OCI-M2 (cell line): ENCODE results near the gene OR52E4.

Experiments used
- DNase-seq: peaks from one replicate; lab custom pipeline; 2025; ENCODE audit not compliant: unreplicated experiment; lab: John Stamatoyannopoulos, UW

OR52E4 gene

GRCh38 chr11:5880329-5880728 lies at the start of gene OR52E4:
Gene OR52E4, plus strand, starts transcription at chr11:5880629. Its CDS starts 3,664 bp downstream, at chr11:5884293.
- DNase-seq: no peak

GRCh38 chr11:5831196-5831829 lies 49.1 kb upstream of the OR52E4 start:
- no peak for DNase-seq

- no peak for DNase-seq
These were observed 47.0 kb upstream of the OR52E4 start for GRCh38 chr11:5833446-5833845.

GRCh38 chr11:5837695-5838094 lies 42.7 kb upstream of the OR52E4 start:
- no peak for DNase-seq

GRCh38 chr11:5841797-5842196 lies 38.6 kb upstream of the OR52E4 start, which contains the start of gene OR52E6:
Gene OR52E6, minus strand, starts transcription at chr11:5841897. Its CDS starts 0 bp downstream, at chr11:5841897.
- no peak for DNase-seq

GRCh38 chr11:5846701-5847100 lies 33.7 kb upstream of the OR52E4 start:
- DNase-seq: no peak

- no peak for DNase-seq
These were observed 32.7 kb upstream of the OR52E4 start for GRCh38 chr11:5847711-5848110.

- no peak for DNase-seq
These were observed 29.4 kb upstream of the OR52E4 start for GRCh38 chr11:5851002-5851401.

- DNase-seq: no peak
These were observed 22.8 kb upstream of the OR52E4 start, which contains the start of gene OR52E8 for GRCh38 chr11:5857590-5857989. Gene OR52E8, minus strand, starts transcription at chr11:5857690. Its CDS starts 0 bp downstream, at chr11:5857690.

- DNase-seq: no peak
These were observed 14.6 kb upstream of the OR52E4 start for GRCh38 chr11:5865826-5866225.

- no peak for DNase-seq
These were observed 1.9 kb upstream of the OR52E4 start for GRCh38 chr11:5878564-5878963.

GRCh38 chr11:5881756-5882155 lies 1.3 kb downstream of the OR52E4 start:
- no peak for DNase-seq

GRCh38 chr11:5887172-5887571 lies 6.7 kb downstream of the OR52E4 start:
- DNase-seq: no peak

GRCh38 chr11:5887661-5888060 lies 7.2 kb downstream of the OR52E4 start:
- DNase-seq: no peak

- no peak for DNase-seq
These were observed 10.9 kb downstream of the OR52E4 start for GRCh38 chr11:5891216-5891800.

- DNase-seq: no peak
These were observed 12.5 kb downstream of the OR52E4 start, which contains the start of gene OR52E5 for GRCh38 chr11:5892908-5893307. Gene OR52E5, plus strand, starts transcription at chr11:5893208. Its CDS starts 7,569 bp downstream, at chr11:5900777.

- no peak for DNase-seq
These were observed 19.1 kb downstream of the OR52E4 start for GRCh38 chr11:5899534-5899933.

- no peak for DNase-seq
These were observed 30.1 kb downstream of the OR52E4 start for GRCh38 chr11:5910540-5910939.

GRCh38 chr11:5922749-5923426 lies 42.5 kb downstream of the OR52E4 start:
- no peak for DNase-seq

GRCh38 chr11:5923427-5923776 lies 43.0 kb downstream of the OR52E4 start:
- DNase-seq: no peak

GRCh38 chr11:5923794-5924193 lies 43.4 kb downstream of the OR52E4 start:
- no peak for DNase-seq

- DNase-seq: no peak
These were observed 47.8 kb downstream of the OR52E4 start for GRCh38 chr11:5928271-5928670.
